HG03378 (cell line): ENCODE measurements around the gene SIAH2.
A peak's percentile ranks its signal among the peaks of the same experiment; 100 is the strongest.

ENCODE experiments used
- ATAC-seq: cut with Tn5 transposase; IDR thresholded peaks from one replicate; pipeline ENCODE4 v1.9.1; 2021; ENCODE audit warnings: mild to moderate bottlenecking, moderate library complexity; ENCODE audit not compliant: unreplicated experiment

SIAH2 gene

GRCh38 chr3:150775001-150775599 is 12.1 kb upstream of the SIAH2 start:
- ATAC-seq: no peak

- no peak for ATAC-seq
Observed at GRCh38 chr3:150773616-150774192, 10.7 kb upstream of the SIAH2 start.

- no peak for ATAC-seq
Observed at GRCh38 chr3:150771600-150771999, 8.6 kb upstream of the SIAH2 start.

GRCh38 chr3:150770681-150771080 is 7.7 kb upstream of the SIAH2 start:
- no peak for ATAC-seq

- ATAC-seq: no peak
Observed at GRCh38 chr3:150766742-150767141, 3.8 kb upstream of the SIAH2 start.

- peak; percentile 31 for ATAC-seq
Observed at GRCh38 chr3:150765949-150766720, 3.2 kb upstream of the SIAH2 start.

GRCh38 chr3:150764967-150765366 is 2.0 kb upstream of the SIAH2 start:
- ATAC-seq: no peak

- ATAC-seq: no peak
Observed at GRCh38 chr3:150764566-150764965, 1.6 kb upstream of the SIAH2 start.

GRCh38 chr3:150763841-150764483 is 993 bp upstream of the SIAH2 start:
- ATAC-seq: peak; percentile 7

- peak; percentile 0 for ATAC-seq
Observed at GRCh38 chr3:150762662-150763121, 277 bp downstream of the SIAH2 start.

- ATAC-seq: no peak
Observed at GRCh38 chr3:150761831-150762661, 923 bp downstream of the SIAH2 start.

GRCh38 chr3:150760431-150761200 is 2.4 kb downstream of the SIAH2 start:
- peak; percentile 51 for ATAC-seq

GRCh38 chr3:150759947-150760346 is 3.0 kb downstream of the SIAH2 start:
- no peak for ATAC-seq

- ATAC-seq: no peak
Observed at GRCh38 chr3:150759319-150759718, 3.6 kb downstream of the SIAH2 start.

GRCh38 chr3:150757768-150758167 is 5.2 kb downstream of the SIAH2 start:
- no peak for ATAC-seq

- no peak for ATAC-seq
Observed at GRCh38 chr3:150757364-150757763, 5.6 kb downstream of the SIAH2 start.

- ATAC-seq: no peak
Observed at GRCh38 chr3:150756491-150757059, 6.4 kb downstream of the SIAH2 start.

- ATAC-seq: no peak
Observed at GRCh38 chr3:150755902-150756301, 7.1 kb downstream of the SIAH2 start.

- no peak for ATAC-seq
Observed at GRCh38 chr3:150754896-150755295, 8.1 kb downstream of the SIAH2 start.
